Activated CD4-positive, alpha-beta T cell treated with anti-CD3 and anti-CD28 coated beads, Interleukin-2, amount 10 ng/mL, durations not matched to agents 7 days and 5 days (primary cell): ENCODE results near the gene ATP5MC3. TPM values are rescaled to one million over a fixed set of nuclear protein-coding genes. Genes with fewer than 3 reads are reported as not detected.

Source experiments
- CTCF ChIA-PET: fragments of 350-600 bp; sonication (Branson Sonifier 250); formaldehyde crosslinking; loops from one replicate; lab custom pipeline; 2021; ENCODE audit warnings: antibody characterized with exemption; lab: Charles Lee
- POLR2A ChIA-PET: fragments of 350-600 bp; sonication (Branson Sonifier 250); formaldehyde crosslinking; loops from one replicate; lab custom pipeline; 2021; ENCODE audit warnings: antibody characterized with exemption; lab: Charles Lee
- DNase-seq: peaks from one replicate; pipeline ENCODE4 v3.0.0-alpha.2; 2020
- H3K27ac Mint-ChIP-seq: one replicate; pipeline ENCODE4 v1.8.0; 2021; ENCODE audit warnings: mild to moderate bottlenecking, moderate library complexity, mixed read lengths
- H3K27me3 Mint-ChIP-seq: one replicate; pipeline ENCODE4 v1.8.0; 2021; ENCODE audit warnings: mixed read lengths
- H3K36me3 Mint-ChIP-seq: one replicate; pipeline ENCODE4 v1.8.0; 2021; ENCODE audit warnings: low read depth, mixed read lengths
- H3K4me1 Mint-ChIP-seq: one replicate; pipeline ENCODE4 v1.8.0; 2021; ENCODE audit warnings: mixed read lengths
- H3K4me3 Mint-ChIP-seq: one replicate; pipeline ENCODE4 v1.8.0; 2021; ENCODE audit warnings: mild to moderate bottlenecking, moderate library complexity, mixed read lengths
- H3K9me3 Mint-ChIP-seq: one replicate; pipeline ENCODE4 v1.8.0; 2021; ENCODE audit warnings: mixed read lengths
- microRNA-seq: library from miRNA; unstranded; fragments of <30 nt; microRNA quantifications from one replicate; pipeline ENCODE4 v1.2.0, GENCODE V29; 2021; ENCODE audit warnings: borderline microRNAs expressed, borderline replicate concordance
- total RNA-seq, 2 experiments: library from RNA; stranded (reverse); gene quantifications; one replicate each; pipeline ENCODE4 v1.2.3, GENCODE V29; 2021

Gene ATP5MC3
- total RNA-seq, 2 experiments from 2014 or later, result 191 to 213 TPM

- Mint-ChIP-seq H3K36me3 (peaks cover 31% of the 10 kb centered on the region), H3K4me3 (no peak overlapping the region), H3K27ac (no peak overlapping the region), H3K4me1 (peaks cover 14% of the 10 kb centered on the region), H3K9me3 (no peaks in the 10 kb centered on the region), H3K27me3 (no peaks in the 10 kb centered on the region)
- ChIA-PET CTCF (interaction anchor here (0.6 to 1.8 kb wide), 3 partner anchors 12 to 60 kb away, joined by 3 to 6 read pairs (median 5); no protein-coding TSS in a partner anchor), POLR2A (interaction anchor here (0.6 kb wide), 1 partner anchor 31 kb away, joined by 3 read pairs; no protein-coding TSS in a partner anchor)
- no peak for DNase-seq
Measured at GRCh38 chr2:175136334-175137215, 44.9 kb downstream of the ATP5MC3 start.

GRCh38 chr2:175135862-175136261 is 45.6 kb downstream of the ATP5MC3 start:
- ChIA-PET POLR2A (no interaction called here), CTCF (interaction anchor here (1.6 kb wide), 1 partner anchor 14 kb away, joined by 5 read pairs; no protein-coding TSS in a partner anchor)
- H3K4me1 Mint-ChIP-seq, result peaks cover 14% of the 10 kb centered on the region
- H3K27ac Mint-ChIP-seq, result no peak overlapping the region
- no peaks in the 10 kb centered on the region for H3K27me3 Mint-ChIP-seq
- peaks cover 31% of the 10 kb centered on the region for H3K36me3 Mint-ChIP-seq
- no peaks in the 10 kb centered on the region for H3K9me3 Mint-ChIP-seq
- DNase-seq, result no peak
- no peak overlapping the region for H3K4me3 Mint-ChIP-seq

GRCh38 chr2:175135177-175135576 is 46.3 kb downstream of the ATP5MC3 start:
- H3K36me3 Mint-ChIP-seq, result peaks cover 31% of the 10 kb centered on the region
- ChIA-PET POLR2A (no interaction called here), CTCF (no interaction called here)
- no peak overlapping the region for H3K4me3 Mint-ChIP-seq
- no peak overlapping the region for H3K27ac Mint-ChIP-seq
- no peaks in the 10 kb centered on the region for H3K27me3 Mint-ChIP-seq
- H3K4me1 Mint-ChIP-seq, result peaks cover 14% of the 10 kb centered on the region
- DNase-seq, result no peak
- no peaks in the 10 kb centered on the region for H3K9me3 Mint-ChIP-seq

GRCh38 chr2:175131252-175131651 is 50.3 kb downstream of the ATP5MC3 start:
- H3K9me3 Mint-ChIP-seq, result no peaks in the 10 kb centered on the region
- no peak overlapping the region for H3K27ac Mint-ChIP-seq
- ChIA-PET CTCF (no interaction called here), POLR2A (no interaction called here)
- H3K4me3 Mint-ChIP-seq, result no peak overlapping the region
- peaks cover 42% of the 10 kb centered on the region for H3K36me3 Mint-ChIP-seq
- H3K4me1 Mint-ChIP-seq, result peaks cover 2% of the 10 kb centered on the region
- H3K27me3 Mint-ChIP-seq, result no peaks in the 10 kb centered on the region
- DNase-seq, result no peak

GRCh38 chr2:175126661-175127060 is 54.8 kb downstream of the ATP5MC3 start:
- no peak for DNase-seq
- Mint-ChIP-seq H3K9me3 (no peaks in the 10 kb centered on the region), H3K36me3 (peaks cover 29% of the 10 kb centered on the region), H3K27ac (no peak overlapping the region), H3K4me1 (no peaks in the 10 kb centered on the region), H3K27me3 (no peaks in the 10 kb centered on the region), H3K4me3 (no peak overlapping the region)
- POLR2A ChIA-PET, result no interaction called here
- CTCF ChIA-PET, result no interaction called here

Small RNAs within 50 kb of the gene (microRNA-seq; reads per million reads assigned to microRNA genes)
- gene MIR933, result not detected

Other genes with a start within 250 kb of the ATP5MC3 start
- 1 to 10 TPM in 1 of 2 experiments, under 1 TPM in 1; 0.62 to 1.2 TPM for gene CHN1, start 176.3 kb downstream of the ATP5MC3 start, total RNA-seq
- 10 to 100 TPM; 57.9 to 62.1 TPM for gene ATF2, start 13.5 kb downstream of the ATP5MC3 start, total RNA-seq